GM12878 (cell line): ENCODE measurements around the gene BCAN.

ENCODE experiments used
- CHD2 ChIP-seq: IDR thresholded peaks from 2 replicates; pipeline ENCODE4 v1.6.1; 2011; ENCODE audit warnings: low read depth, low read length, improper control_type of control experiment, borderline replicate concordance
- CREB1 ChIP-seq: IDR thresholded peaks from 2 replicates; pipeline ENCODE4 v1.6.1; 2012; ENCODE audit warnings: low read depth, mild to moderate bottlenecking, inconsistent platforms
- EP300 ChIP-seq, 2 experiments: fragments of 150-350 bp in 1 of 2; IDR thresholded peaks; 2 replicates each; pipeline ENCODE4 v1.6.1; 2011 to 2012; ENCODE audit warnings: low read depth in 2 of 2, low read length in 2 of 2, borderline replicate concordance in 1 of 2, improper control_type of control experiment in 1 of 2, inconsistent platforms in 1 of 2; ENCODE audit not compliant: control insufficient read depth in 1 of 2
- SPI1 ChIP-seq: IDR thresholded peaks from 2 replicates; pipeline ENCODE4 v1.6.1; 2011; ENCODE audit warnings: low read depth, mild to moderate bottlenecking, low read length, moderate library complexity, borderline replicate concordance; ENCODE audit not compliant: insufficient read depth
- YBX1 ChIP-seq: fragments of 450-650 bp; IDR thresholded peaks from 2 replicates; pipeline ENCODE4 v1.6.1; 2016; ENCODE audit warnings: antibody characterized with exemption
- ZBTB4 ChIP-seq: fragments of 450-650 bp; formaldehyde crosslinking; IDR thresholded peaks from 2 replicates; pipeline ENCODE4 v1.4.0; 2022; ENCODE audit warnings: mild to moderate bottlenecking, moderate library complexity
- ZNF274 ChIP-seq: IDR thresholded peaks from one replicate; pipeline ENCODE4 v1.8.0; 2011; ENCODE audit not compliant: insufficient read length, insufficient read depth

- TF ChIP-seq CHD2 (no peak), ZNF274 (no peak), EP300 (IDR thresholded peaks at IDR 0.05; ENCODE audit: borderline replicate concordance in 1 of 2, control insufficient read depth in 1 of 2, low read depth in 2 of 2, low read length in 2 of 2) (no peak), CREB1 (no peak), ZBTB4 (CRISPR knock-in tag) (no peak), SPI1 (no peak), YBX1 (no peak)
Observed at GRCh38 chr1:156704166-156704711, 62.3 kb downstream of the BCAN start.
